NCI-H187 treated with DMSO at 0.1 percent for 48 hours (cell line): ENCODE results near the gene CCM2L.
A peak's percentile ranks its signal among the peaks of the same experiment; 100 is the strongest.
"Not testable (repeated sequence)": the region's sequence is repeated elsewhere in the genome, so short reads cannot be mapped to it uniquely, and the experiment has no call there.

Experiments used
- DNase-seq: peaks from one replicate; lab custom pipeline; 2025; lab: John Stamatoyannopoulos, UW

The CCM2L gene

GRCh38 chr20:32029561-32029960, 19.3 kb downstream of the CCM2L start:
- no peak for DNase-seq

DNA sequence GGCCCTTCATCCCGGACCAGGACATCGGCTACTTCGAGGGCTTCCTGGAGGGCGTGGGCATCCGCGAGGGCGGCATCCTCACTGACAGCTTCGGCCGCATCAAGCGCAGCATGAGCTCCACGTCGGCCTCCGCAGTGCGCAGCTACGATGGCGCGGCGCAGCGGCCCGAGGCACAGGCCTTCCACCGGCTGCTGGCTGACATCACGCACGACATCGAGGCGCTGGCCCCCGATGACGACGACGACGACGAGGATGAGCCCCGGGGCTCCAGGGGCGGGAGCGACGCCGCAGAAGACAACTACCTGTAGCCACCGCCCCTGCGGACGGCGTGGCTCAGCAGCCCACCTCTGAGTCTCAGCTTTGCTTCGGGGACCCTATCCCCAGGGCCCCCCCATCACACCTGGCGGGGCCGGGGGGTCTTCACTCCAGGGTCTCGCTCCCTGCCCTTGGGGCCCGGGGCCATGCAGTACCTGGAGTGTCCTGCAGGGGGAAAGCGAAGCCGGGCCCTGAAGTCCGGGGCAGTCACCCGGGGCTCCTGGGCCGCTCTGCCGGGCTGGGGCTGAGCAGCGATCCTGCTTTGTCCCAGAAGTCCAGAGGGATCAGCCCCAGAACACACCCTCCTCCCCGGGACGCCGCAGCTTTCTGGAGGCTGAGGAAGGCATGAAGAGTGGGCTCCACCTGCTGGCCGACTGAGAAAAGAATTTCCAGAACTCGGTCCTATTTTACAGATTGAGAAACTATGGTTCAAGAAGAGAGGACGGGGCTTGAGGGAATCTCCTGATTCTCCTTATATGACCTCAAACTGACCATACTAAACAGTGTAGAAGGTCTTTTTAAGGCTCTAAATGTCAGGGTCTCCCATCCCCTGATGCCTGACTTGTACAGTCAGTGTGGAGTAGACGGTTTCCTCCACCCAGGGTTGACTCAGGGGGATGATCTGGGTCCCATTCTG, 21.0 kb downstream of the CCM2L start:
- DNase-seq, result peak; percentile 50

GRCh38 chr20:32033316-32033715, 23.1 kb downstream of the CCM2L start:
- no peak for DNase-seq

GRCh38 chr20:32033721-32034120, 23.5 kb downstream of the CCM2L start:
- DNase-seq, result not testable (repeated sequence)

DNA sequence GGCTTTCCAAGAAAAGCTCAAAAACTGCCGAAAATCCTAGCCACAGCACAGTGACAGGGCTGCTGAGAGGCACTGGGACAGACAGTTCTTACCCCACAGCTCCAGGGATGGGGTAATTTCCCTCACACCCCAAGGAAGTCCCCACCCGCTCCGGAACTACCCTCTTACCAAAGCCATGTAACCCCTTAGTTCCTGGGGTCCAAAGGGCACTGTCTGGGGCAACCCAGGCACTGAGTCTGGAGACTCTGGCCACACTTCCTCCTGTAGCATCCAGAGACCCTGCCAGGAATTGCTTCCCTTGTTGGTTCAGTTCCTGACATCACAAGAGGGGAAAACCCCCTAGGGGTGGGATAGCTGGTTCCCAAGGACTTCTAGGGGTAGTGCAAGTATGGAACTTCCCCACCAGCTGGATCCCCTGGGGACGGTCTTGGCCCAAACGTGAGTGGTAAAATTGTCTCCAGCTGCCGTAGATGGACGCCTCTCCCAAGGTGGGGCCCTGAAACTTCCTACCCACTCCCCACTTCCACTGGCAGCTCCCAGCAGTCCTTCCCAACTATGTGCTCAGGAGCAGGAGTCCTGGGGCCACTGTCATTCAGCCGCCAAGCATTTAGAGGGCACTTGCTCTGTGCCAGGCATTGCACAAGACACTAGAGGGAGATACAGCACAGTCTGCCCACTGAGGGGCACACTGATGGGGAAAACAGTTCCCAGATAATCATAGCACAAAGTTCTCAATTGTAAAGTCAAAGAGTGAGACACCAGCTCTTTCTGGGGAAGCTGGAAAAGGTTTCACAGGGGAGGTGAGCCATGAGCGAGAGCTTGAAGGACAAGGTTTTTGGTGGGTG, 24.6 kb downstream of the CCM2L start:
- DNase-seq, result no peak

GRCh38 chr20:32035426-32035779, 25.2 kb downstream of the CCM2L start:
- no peak for DNase-seq

DNA sequence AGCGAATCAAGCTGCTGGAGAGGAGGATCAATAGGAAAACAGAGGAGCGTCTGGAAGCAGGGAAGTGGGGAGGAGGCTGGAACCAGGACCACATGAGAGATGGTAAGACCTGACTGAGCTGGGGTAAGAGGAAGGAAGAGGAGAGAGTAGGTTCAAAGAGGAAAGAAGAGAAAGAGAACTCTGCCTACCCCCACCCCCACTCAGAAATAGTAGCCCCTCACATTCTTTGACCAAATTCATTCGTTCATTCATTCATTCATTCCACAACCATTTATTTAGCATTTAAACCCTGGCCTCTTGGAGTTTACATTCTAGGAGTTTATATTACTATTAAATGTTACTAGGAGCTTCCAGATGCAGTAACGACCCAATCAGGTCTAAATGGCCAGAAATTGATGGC, 26.0 kb downstream of the CCM2L start:
- DNase-seq, result no peak

DNA sequence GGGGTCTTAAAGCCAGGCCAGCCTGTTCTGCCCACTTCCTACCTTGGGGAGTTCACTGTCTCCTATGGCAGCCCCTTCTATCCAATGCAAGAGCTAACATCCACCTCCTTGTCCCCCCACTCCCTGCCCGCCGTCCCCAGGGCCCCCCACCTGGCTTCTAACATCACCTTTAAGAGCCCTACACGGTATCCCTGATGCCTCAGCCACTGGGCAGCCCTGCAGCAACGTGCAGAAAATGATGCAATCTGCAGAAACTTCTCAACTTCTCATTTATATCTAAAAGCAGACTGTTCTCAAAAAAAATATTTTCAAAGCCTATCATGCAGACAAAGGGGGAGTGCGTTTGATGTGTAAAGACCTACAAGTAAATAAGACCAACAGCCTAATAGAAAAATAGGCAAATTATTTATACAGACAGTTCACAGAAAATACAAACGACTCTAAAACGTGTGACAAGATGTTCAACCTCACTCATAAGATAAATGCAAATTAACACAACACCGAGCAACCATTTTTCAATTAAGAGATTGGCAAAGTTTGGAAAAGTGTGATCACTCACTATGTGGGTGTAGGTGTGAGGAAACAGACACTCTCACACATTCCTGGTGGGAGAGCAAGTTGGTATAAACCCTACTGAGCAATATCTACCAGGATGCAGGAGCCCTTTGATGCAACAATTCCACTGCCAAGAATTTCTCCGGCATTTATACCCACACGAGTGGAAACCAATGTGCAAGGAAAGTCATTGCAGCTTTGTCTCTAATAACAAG, 26.7 kb downstream of the CCM2L start:
- no peak for DNase-seq

GRCh38 chr20:32037929-32038328, 27.7 kb downstream of the CCM2L start:
- DNase-seq, result no peak

DNA sequence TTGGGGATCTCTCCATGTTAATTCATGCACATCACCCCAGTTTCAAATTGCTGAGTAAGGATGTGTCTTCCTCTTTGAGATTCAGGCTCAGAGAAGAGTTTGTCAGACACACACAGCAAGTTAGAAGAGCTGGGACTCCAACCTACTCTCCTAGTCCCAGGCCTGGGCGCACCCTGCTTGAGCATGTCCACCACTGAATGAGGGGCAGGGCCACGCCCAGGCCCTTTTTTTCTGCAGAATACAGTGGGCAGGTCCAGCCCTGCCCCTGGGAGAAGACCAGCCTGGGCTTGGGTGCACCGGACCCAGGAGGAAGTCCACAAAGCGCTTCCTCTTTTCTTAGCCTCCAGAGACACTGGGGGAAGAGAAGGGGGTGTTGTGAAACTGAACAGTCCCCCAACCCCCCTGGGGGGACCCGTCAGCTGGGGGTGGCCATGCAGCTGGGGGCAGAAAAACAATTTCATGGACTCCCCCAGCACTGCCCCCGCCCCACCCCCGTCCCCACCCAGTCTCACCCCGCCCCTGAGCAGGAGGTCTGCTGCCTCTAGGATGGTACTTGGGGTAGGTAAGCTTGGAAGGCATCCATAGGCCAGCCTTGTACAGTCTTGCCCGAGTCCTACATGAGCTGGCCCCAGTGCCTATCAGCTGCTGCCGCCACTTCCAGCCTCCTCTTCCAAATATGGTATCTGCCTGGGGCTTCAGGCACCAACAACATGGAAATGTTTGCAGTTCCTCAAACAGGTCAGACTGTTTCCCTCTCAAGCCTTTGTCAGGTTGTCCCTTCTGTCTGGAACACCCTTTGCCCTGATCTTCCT, 30.1 kb downstream of the CCM2L start:
- DNase-seq, result no peak

- no peak for DNase-seq
Measured at GRCh38 chr20:32045999-32046398, 35.8 kb downstream of the CCM2L start.

DNA sequence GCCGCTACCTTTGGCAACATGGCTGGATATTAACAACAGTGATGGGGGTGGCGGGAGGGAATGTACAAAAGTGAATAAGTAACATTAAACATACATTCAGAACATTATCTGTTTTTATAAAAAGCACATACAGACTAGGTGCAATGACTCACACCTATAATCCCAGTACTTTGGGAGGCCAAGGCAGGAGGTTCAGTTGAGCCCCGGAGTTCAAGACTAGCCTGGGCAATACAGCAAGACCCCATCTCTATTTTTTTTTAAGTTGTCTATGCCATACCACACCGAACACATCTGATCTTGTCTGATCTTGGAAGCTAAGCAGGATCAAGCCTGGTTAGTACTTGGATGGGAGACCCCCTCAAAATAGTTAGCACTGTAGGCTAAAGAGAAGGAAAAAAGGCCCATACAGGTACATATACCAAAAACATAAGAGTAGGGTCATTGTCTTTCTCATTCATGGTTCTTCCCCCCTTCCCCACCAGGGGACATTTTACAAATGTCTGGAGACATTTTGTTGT, 40.1 kb downstream of the CCM2L start:
- no peak for DNase-seq

DNA sequence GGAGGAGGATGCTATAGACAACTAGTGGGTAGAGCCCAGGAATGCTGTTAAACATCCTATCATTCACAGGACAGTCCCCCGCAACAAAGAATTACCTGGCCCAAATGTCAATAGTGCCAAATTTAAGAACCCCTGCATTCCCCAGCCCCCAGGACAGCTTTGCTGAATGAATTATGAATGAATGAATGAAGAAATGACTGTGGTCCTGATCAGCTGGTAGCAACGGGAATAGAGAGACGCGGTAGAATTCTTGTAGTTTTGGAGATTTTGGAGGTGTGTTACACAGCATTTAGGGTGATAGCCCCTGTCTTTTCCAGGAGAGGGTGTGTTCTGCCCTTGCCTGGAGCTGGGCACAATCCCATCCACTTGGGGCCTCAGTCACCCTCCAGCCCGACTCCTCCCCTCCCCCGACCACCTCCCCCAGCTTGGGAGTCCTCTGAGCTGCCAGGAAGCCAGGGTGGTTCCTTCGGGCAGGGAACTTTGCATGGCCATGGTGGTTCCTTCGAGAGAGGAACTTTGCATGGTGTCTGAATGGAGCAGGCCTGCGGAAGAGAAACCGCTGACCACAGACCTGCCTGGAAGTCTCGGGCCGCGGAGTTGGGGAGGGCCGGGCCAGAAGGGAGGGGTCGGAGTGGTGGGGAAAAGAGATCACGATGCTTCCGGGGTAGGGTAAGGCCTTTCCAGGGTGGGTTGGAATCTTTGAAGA, 40.8 kb downstream of the CCM2L start:
- no peak for DNase-seq

DNA sequence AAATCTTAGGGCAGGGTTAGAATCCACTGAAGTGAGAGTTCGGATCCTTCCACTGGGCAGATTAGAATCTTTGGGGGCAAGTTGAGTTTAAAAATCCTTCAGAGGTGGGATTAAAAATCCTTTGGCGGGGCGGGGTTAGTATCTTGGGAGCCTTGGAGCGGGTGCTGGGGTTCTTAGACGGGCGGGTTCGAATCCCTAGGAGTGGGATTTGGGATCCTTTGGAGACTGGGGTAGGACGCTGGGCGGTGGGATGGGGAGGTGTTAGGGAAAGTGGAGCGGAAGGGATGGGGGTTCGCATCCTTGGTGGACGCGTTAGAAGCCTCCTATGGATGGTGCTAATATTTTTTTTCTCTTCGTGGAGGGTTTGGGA, 41.5 kb downstream of the CCM2L start:
- DNase-seq, result no peak

- DNase-seq, result no peak
Measured at GRCh38 chr20:32052090-32052777, 42.0 kb downstream of the CCM2L start, which contains the start of gene HCK. TSS of gene HCK (plus strand) at chr20:32052242.

GRCh38 chr20:32052778-32053362, 42.6 kb downstream of the CCM2L start:
- DNase-seq, result no peak

DNA sequence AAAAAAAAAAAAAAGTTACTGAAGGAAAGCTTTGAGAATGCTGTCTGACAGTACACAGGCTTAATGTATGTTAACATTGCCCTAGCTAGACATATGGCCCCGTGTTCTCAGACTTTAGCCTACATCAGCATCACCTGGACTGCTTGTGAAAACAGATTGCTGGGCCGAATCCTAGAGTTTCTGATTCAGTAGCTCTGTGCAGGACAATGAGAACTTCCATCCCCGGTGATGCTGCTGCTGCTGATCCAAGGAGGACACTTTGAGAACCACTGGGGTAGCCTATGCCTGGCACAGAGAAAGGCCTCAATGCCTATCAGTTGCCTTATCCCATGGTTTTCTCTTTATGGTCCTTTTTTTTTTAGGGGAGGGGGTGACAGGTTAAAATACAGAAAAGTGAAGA, 43.4 kb downstream of the CCM2L start:
- DNase-seq, result no peak

DNA sequence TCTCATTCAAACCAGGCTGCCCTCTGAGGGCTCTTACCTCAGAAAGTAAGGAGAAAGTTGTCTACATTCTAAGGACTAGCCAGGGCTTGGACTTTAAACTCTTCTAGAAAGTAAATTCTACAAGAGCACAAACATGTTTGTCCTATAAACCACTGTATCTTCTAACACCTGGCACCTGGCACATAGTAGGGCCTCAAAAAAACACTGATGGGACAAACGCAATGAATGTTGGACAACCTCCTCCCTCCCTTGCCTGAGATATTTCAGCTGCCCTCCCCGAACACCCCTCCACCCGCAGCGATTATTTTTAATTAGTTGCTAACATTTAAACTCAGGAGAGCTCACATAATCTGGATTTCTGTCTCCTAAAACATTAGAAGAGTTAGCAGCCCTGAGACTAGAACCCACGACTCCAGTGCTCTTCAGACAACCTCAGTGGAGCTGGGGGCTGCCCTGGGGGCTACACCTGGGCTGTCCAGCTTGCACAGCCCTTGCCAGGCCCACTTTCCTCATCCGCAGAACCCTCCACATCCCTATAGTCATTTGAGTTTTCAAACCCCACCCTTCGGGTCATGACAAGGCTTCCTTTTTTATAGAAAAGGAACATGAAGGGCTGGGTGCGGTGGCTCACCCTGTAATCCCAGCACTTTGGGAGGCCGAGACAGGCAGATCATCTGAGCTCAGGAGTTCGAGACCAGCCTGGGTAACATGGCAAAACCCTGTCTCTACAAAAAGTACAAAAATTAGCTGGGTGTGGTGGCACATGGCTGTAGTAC, 46.7 kb downstream of the CCM2L start:
- no peak for DNase-seq
